HG02981 (cell line): ENCODE results near the gene DTX4.
A peak's percentile ranks its signal among the peaks of the same experiment; 100 is the strongest.

ENCODE experiments used
- ATAC-seq: cut with Tn5 transposase; IDR thresholded peaks from one replicate; pipeline ENCODE4 v1.9.1; 2021; ENCODE audit warnings: mild to moderate bottlenecking, moderate library complexity; ENCODE audit not compliant: unreplicated experiment

The DTX4 gene

GRCh38 chr11:59189986-59190385 lies 18.1 kb downstream of the DTX4 start:
- ATAC-seq = no peak

- no peak for ATAC-seq
Observed at GRCh38 chr11:59191095-59191494, 19.2 kb downstream of the DTX4 start.

- ATAC-seq = no peak
Observed at GRCh38 chr11:59191890-59192289, 20.0 kb downstream of the DTX4 start.

GRCh38 chr11:59192446-59193020 lies 20.6 kb downstream of the DTX4 start:
- no peak for ATAC-seq

GRCh38 chr11:59193587-59194130 lies 21.7 kb downstream of the DTX4 start:
- ATAC-seq = no peak

- ATAC-seq = no peak
Observed at GRCh38 chr11:59195586-59195985, 23.7 kb downstream of the DTX4 start.

- no peak for ATAC-seq
Observed at GRCh38 chr11:59196777-59197176, 24.8 kb downstream of the DTX4 start.

GRCh38 chr11:59197991-59198390 lies 26.1 kb downstream of the DTX4 start:
- ATAC-seq = no peak

GRCh38 chr11:59198726-59199125 lies 26.8 kb downstream of the DTX4 start:
- no peak for ATAC-seq

- peak; percentile 43 for ATAC-seq
Observed at GRCh38 chr11:59199546-59200422, 27.9 kb downstream of the DTX4 start.

- ATAC-seq = no peak
Observed at GRCh38 chr11:59200423-59200746, 28.5 kb downstream of the DTX4 start.

- no peak for ATAC-seq
Observed at GRCh38 chr11:59201353-59201752, 29.4 kb downstream of the DTX4 start.

- ATAC-seq = no peak
Observed at GRCh38 chr11:59204746-59205145, 32.8 kb downstream of the DTX4 start.

GRCh38 chr11:59205648-59206047 lies 33.7 kb downstream of the DTX4 start:
- ATAC-seq = no peak

GRCh38 chr11:59206635-59207034 lies 34.7 kb downstream of the DTX4 start:
- ATAC-seq = no peak

GRCh38 chr11:59207988-59208451 lies 36.1 kb downstream of the DTX4 start:
- peak; percentile 73 for ATAC-seq

- ATAC-seq = no peak
Observed at GRCh38 chr11:59208956-59209355, 37.0 kb downstream of the DTX4 start.

GRCh38 chr11:59212222-59212621 lies 40.3 kb downstream of the DTX4 start:
- no peak for ATAC-seq

- ATAC-seq = no peak
Observed at GRCh38 chr11:59212744-59213631, 41.1 kb downstream of the DTX4 start, which contains the start of gene MPEG1. Gene MPEG1 (minus strand): TSS chr11:59212927. CDS start chr11:59212865, 62 bp downstream.

- no peak for ATAC-seq
Observed at GRCh38 chr11:59214141-59214893, 42.4 kb downstream of the DTX4 start.
